Measurements from ENCODE around the gene NAA38.
A peak's percentile ranks its signal among the peaks of the same experiment; 100 is the strongest.

Gene NAA38

DNA sequence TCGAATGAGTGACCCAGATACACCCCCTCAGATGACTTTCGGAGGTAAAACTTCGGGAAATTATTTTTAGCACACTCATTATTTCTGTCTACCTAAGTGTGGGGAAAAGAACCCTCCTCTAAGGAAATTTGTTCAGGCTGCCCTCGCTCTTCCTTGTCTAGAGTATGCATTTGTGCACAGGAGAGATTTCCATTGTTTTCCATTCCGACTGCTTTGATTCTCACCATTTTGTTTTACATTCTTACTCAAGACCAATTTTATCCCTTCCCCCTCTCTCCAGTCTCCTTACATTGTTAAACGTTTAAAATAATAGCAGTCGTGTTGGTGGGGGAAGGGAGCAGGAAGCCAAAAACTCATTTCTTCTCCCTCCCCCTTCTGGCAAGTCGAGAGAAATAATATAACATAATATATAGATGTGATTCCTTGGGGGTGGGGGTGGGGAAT, 29.7 kb upstream of the NAA38 start:
- Histone ChIP-seq H3K27me3 (ENCODE audit: control insufficient read depth, insufficient read depth, low read length) (no peaks in the 10 kb centered on the region), H3K4me1 (ENCODE audit: control insufficient read depth, insufficient read depth, low read length) (peaks cover 6% of the 10 kb centered on the region), H3K9ac (ENCODE audit: low read depth, low read length) (peak overlapping the region; percentile 9), H3K4me3 (ENCODE audit: low read depth, low read length) (peak overlapping the region; percentile 85), H3K9me3 (ENCODE audit: control insufficient read depth, insufficient read depth, low read length) (no peaks in the 10 kb centered on the region), H3K36me3 (ENCODE audit: control insufficient read depth, insufficient read depth, low read length) (peaks cover 4% of the 10 kb centered on the region)

- Histone ChIP-seq H3K36me3 (ENCODE audit: control insufficient read depth, insufficient read depth, low read length) (peaks cover 4% of the 10 kb centered on the region), H3K9ac (ENCODE audit: low read depth, low read length) (peak overlapping the region; percentile 9), H3K4me1 (ENCODE audit: control insufficient read depth, insufficient read depth, low read length) (peaks cover 6% of the 10 kb centered on the region), H3K9me3 (ENCODE audit: control insufficient read depth, insufficient read depth, low read length) (no peaks in the 10 kb centered on the region), H3K27me3 (ENCODE audit: control insufficient read depth, insufficient read depth, low read length) (no peaks in the 10 kb centered on the region), H3K4me3 (ENCODE audit: low read depth, low read length) (peak overlapping the region; percentile 85)
Observed at GRCh38 chr17:7886227-7887037, 29.1 kb upstream of the NAA38 start.

- Histone ChIP-seq H3K4me1 (ENCODE audit: control insufficient read depth, insufficient read depth, low read length) (peaks cover 6% of the 10 kb centered on the region), H3K36me3 (ENCODE audit: control insufficient read depth, insufficient read depth, low read length) (no peaks in the 10 kb centered on the region), H3K4me3 (ENCODE audit: low read depth, low read length) (peak overlapping the region; percentile 85), H3K27me3 (ENCODE audit: control insufficient read depth, insufficient read depth, low read length) (no peaks in the 10 kb centered on the region), H3K9ac (ENCODE audit: low read depth, low read length) (peak overlapping the region; percentile 65), H3K9me3 (ENCODE audit: control insufficient read depth, insufficient read depth, low read length) (no peaks in the 10 kb centered on the region)
Observed at GRCh38 chr17:7885367-7886226, 28.2 kb upstream of the NAA38 start.

DNA sequence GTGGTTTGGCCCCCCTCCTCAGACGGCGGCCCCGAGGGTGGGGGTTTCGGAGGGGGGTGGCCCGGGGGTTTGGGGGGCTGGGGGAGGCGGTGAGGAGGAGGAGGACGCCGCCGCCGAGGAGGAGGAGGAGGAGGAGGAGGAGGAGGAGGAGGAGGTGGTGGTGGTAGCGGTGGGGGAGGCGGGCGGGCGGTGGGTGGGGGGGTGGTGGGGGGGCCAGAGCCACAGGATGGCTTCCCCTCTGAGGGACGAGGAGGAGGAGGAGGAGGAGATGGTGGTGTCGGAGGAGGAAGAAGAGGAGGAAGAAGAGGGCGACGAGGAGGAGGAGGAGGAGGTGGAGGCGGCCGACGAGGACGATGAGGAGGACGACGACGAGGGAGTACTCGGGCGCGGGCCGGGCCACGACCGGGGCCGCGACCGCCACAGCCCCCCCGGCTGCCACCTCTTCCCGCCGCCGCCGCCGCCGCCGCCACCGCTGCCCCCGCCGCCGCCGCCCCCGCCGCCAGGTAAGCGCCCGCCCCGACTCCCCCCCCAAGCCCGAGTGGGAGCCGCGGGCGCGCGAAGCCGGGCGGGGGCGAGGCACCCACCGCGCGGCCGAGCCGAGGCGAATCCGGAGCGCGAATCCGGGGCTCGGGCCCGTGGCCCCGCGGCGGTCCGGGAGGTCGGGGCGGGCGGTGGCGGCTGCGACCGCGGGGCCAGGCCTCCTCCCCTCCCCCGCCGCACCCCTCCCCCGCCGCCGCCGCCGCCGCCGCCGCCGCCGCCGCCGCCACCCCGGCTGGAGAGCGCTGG, 27.4 kb upstream of the NAA38 start:
- Histone ChIP-seq H3K4me1 (ENCODE audit: control insufficient read depth, insufficient read depth, low read length) (peaks cover 6% of the 10 kb centered on the region), H3K9me3 (ENCODE audit: control insufficient read depth, insufficient read depth, low read length) (no peaks in the 10 kb centered on the region), H3K9ac (ENCODE audit: low read depth, low read length) (no peak overlapping the region), H3K36me3 (ENCODE audit: control insufficient read depth, insufficient read depth, low read length) (no peaks in the 10 kb centered on the region), H3K27me3 (ENCODE audit: control insufficient read depth, insufficient read depth, low read length) (no peaks in the 10 kb centered on the region), H3K4me3 (ENCODE audit: low read depth, low read length) (peak overlapping the region; percentile 85)

DNA sequence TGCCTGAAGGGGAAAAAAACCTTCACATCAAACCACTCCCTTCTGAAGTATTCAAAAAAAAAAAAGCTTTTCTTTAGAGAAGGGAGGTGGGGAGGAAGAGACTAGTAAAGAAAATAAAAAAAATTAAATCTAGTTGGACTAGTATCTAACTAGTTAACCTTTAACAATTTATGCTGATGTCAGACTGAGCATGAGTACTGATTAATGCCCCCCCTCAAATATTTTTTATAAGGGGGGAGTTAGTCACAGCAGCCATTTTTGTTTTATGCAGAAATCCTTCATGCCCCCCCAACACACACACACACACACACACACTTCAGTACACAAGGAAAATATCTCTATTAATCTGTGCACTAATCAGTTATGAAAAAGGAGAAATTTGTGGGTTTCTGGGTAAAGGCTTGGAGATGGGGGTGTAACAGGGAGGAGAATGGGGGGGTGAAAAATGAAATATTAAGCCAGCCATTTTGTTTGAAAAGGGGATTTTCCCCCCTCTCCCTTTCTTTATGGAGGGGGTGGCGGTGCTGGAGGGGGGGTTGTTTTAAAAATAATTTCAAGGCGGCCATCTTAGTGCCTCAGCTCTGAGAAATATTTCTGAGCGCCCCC, 26.5 kb upstream of the NAA38 start:
- Histone ChIP-seq H3K9me3 (ENCODE audit: control insufficient read depth, insufficient read depth, low read length) (no peaks in the 10 kb centered on the region), H3K27me3 (ENCODE audit: control insufficient read depth, insufficient read depth, low read length) (no peaks in the 10 kb centered on the region), H3K4me3 (ENCODE audit: low read depth, low read length) (peak overlapping the region; percentile 11), H3K9ac (ENCODE audit: low read depth, low read length) (no peak overlapping the region), H3K36me3 (ENCODE audit: control insufficient read depth, insufficient read depth, low read length) (no peaks in the 10 kb centered on the region), H3K4me1 (ENCODE audit: control insufficient read depth, insufficient read depth, low read length) (peaks cover 6% of the 10 kb centered on the region)

GRCh38 chr17:7882629-7883028, 25.3 kb upstream of the NAA38 start:
- no peaks in the 10 kb centered on the region for H3K9me3 ChIP-seq (ENCODE audit: control insufficient read depth, insufficient read depth, low read length)
- H3K4me3 ChIP-seq (ENCODE audit: low read depth, low read length): no peak overlapping the region
- no peak overlapping the region for H3K9ac ChIP-seq (ENCODE audit: low read depth, low read length)
- no peaks in the 10 kb centered on the region for H3K27me3 ChIP-seq (ENCODE audit: control insufficient read depth, insufficient read depth, low read length)
- peaks cover 4% of the 10 kb centered on the region for H3K4me1 ChIP-seq (ENCODE audit: control insufficient read depth, insufficient read depth, low read length)
- H3K36me3 ChIP-seq (ENCODE audit: control insufficient read depth, insufficient read depth, low read length): no peaks in the 10 kb centered on the region

GRCh38 chr17:7882068-7882467, 24.7 kb upstream of the NAA38 start:
- H3K36me3 ChIP-seq (ENCODE audit: control insufficient read depth, insufficient read depth, low read length): no peaks in the 10 kb centered on the region
- H3K4me1 ChIP-seq (ENCODE audit: control insufficient read depth, insufficient read depth, low read length): peaks cover 2% of the 10 kb centered on the region
- no peak overlapping the region for H3K9ac ChIP-seq (ENCODE audit: low read depth, low read length)
- no peaks in the 10 kb centered on the region for H3K9me3 ChIP-seq (ENCODE audit: control insufficient read depth, insufficient read depth, low read length)
- H3K27me3 ChIP-seq (ENCODE audit: control insufficient read depth, insufficient read depth, low read length): no peaks in the 10 kb centered on the region
- no peak overlapping the region for H3K4me3 ChIP-seq (ENCODE audit: low read depth, low read length)

DNA sequence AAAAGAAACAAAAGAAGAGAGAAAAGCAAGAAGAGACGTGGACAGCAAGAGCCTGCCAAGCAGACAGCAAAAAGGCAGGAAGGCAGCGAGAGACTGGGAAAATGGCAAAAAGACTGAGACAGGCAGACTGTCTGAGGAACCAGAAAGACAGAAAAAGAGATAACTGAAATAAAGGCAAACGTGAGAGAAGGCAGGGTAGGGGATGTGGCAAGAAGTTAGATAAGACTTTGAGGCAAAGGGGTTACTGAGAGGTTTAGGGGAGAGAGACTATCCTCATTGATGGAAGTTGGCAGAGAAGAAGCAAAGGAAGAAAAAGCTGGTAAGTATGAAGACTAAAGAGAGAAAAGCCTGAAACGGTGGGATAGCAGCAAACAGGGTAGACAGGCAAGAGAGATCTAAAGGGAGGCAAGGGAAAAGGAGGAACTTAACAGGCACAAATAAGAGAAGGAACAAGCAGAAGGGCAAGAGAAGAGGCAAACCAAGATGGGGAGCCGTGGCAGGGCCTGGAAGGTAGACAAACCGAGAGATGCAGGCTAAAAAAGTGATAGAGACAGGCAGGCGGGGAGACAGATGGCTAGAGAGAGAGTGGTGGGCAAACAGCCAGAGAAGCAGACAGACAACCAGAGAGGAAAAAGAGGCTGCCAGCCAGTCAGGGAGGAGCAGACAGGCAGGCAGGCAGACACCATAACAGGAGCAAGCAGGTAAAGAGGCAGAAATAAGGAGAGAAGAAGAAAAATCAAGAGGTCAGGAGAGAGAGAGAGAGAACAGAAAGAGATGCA, 24.1 kb upstream of the NAA38 start:
- Histone ChIP-seq H3K4me1 (ENCODE audit: control insufficient read depth, insufficient read depth, low read length) (no peaks in the 10 kb centered on the region), H3K27me3 (ENCODE audit: control insufficient read depth, insufficient read depth, low read length) (no peaks in the 10 kb centered on the region), H3K9ac (ENCODE audit: low read depth, low read length) (no peak overlapping the region), H3K9me3 (ENCODE audit: control insufficient read depth, insufficient read depth, low read length) (no peaks in the 10 kb centered on the region), H3K36me3 (ENCODE audit: control insufficient read depth, insufficient read depth, low read length) (no peaks in the 10 kb centered on the region), H3K4me3 (ENCODE audit: low read depth, low read length) (no peak overlapping the region)

DNA sequence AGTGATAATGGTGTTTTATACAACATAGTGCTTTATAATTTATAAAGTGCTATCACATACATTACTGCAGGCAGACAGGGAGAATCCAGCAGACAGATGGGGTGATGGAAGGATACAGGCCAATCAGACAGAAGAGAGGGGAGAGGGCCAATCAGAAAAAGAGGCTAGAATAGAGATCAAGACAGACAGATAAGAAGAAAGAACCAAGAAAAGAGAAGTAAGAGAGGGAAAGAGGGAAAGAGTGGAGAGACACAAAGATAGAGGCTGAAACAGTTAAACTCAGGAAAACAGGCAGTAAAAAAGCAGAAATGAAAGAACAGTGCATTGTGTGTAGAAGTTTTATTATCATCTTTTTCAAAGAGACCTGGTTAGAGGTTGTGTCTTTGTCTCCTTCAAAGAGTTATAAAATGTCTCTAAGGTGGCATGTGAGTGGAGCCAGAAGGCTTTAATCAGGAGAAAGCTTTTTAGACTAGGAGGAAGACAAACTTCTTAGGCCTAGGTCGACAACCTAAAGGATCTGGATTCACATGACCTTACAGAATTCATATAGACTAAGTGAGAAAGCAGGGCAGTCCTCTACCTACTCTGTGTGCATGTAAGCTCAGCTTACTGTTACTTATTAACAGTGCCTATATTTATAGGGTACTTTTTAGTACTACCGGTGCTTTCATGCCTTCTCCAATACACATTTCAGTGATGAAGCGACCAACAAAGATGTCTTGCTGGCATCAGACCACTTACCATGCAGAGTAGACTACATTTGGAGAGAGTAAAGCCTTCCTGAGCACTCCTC, 22.9 kb upstream of the NAA38 start:
- Histone ChIP-seq H3K9me3 (ENCODE audit: control insufficient read depth, insufficient read depth, low read length) (no peaks in the 10 kb centered on the region), H3K9ac (ENCODE audit: low read depth, low read length) (no peak overlapping the region), H3K36me3 (ENCODE audit: control insufficient read depth, insufficient read depth, low read length) (no peaks in the 10 kb centered on the region), H3K4me1 (ENCODE audit: control insufficient read depth, insufficient read depth, low read length) (no peaks in the 10 kb centered on the region), H3K4me3 (ENCODE audit: low read depth, low read length) (no peak overlapping the region), H3K27me3 (ENCODE audit: control insufficient read depth, insufficient read depth, low read length) (no peaks in the 10 kb centered on the region)

DNA sequence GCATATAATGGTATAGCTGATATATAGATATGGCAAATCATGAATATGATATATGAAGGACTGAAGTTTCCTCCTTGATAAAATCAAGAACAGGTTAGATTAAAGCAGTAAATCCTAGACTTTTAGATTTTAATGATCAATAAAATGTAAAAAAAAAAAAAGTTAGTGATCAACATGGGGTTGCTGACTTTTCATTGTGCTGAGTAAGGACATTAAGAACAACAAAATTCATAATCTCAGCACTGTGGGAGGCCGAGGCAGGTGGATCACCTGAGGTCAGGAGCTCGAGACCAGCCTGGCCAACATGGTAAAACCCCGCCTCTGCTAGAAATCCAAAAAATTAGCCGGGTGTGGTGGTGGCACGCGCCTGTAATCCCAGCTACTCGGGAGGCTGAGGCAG, 20.9 kb upstream of the NAA38 start:
- H3K9ac ChIP-seq (ENCODE audit: low read depth, low read length): no peak overlapping the region
- no peaks in the 10 kb centered on the region for H3K27me3 ChIP-seq (ENCODE audit: control insufficient read depth, insufficient read depth, low read length)
- H3K36me3 ChIP-seq (ENCODE audit: control insufficient read depth, insufficient read depth, low read length): no peaks in the 10 kb centered on the region
- H3K9me3 ChIP-seq (ENCODE audit: control insufficient read depth, insufficient read depth, low read length): no peaks in the 10 kb centered on the region
- no peaks in the 10 kb centered on the region for H3K4me1 ChIP-seq (ENCODE audit: control insufficient read depth, insufficient read depth, low read length)
- H3K4me3 ChIP-seq (ENCODE audit: low read depth, low read length): no peak overlapping the region

Data from iPS-15b (cell line).